Ascending aorta (tissue), 2 donors: Measurements from ENCODE around the gene THAP4. TPM values are rescaled to one million over a fixed set of nuclear protein-coding genes. Genes with fewer than 3 reads are reported as not detected.

Experiments used
- DNase-seq, 2 donors: peaks; one replicate each; pipeline ENCODE4 v3.0.0-alpha.2; 2019; ENCODE audit warnings: low spot score in 2 of 2
- H3K27ac ChIP-seq, 2 donors: fragments of 200-600 bp; sonication (generic); one replicate each; pipeline ENCODE4 v1.5.1; 2016 to 2017; ENCODE audit warnings: mild to moderate bottlenecking in 1 of 2
- H3K27me3 ChIP-seq: fragments of 200-600 bp; sonication (generic); one replicate; pipeline ENCODE4 v1.5.1; 2017
- H3K36me3 ChIP-seq, 2 donors: fragments of 200-600 bp; sonication (generic); one replicate each; pipeline ENCODE4 v1.5.1; 2016
- H3K4me1 ChIP-seq, 2 donors: fragments of 200-600 bp; sonication (generic); one replicate each; pipeline ENCODE4 v1.5.1; 2016 to 2017; ENCODE audit warnings: mild to moderate bottlenecking in 1 of 2
- H3K4me3 ChIP-seq, 2 donors: fragments of 200-600 bp; sonication (generic); one replicate each; pipeline ENCODE4 v1.5.1; 2016 to 2017; ENCODE audit warnings: mild to moderate bottlenecking in 1 of 2
- H3K9me3 ChIP-seq, 2 donors: fragments of 200-600 bp; sonication (generic); one replicate each; pipeline ENCODE4 v1.5.1; 2016
- CTCF ChIP-seq, 3 experiments: fragments of 200-600 bp in 2 of 3; fragments of 450-650 bp in 1 of 3; sonication (generic) in 2 of 3; IDR thresholded peaks; one replicate each; pipeline ENCODE4 v1.5.1; 2016 to 2019; ENCODE audit warnings: antibody characterized with exemption in 3 of 3, mild to moderate bottlenecking in 1 of 3, moderate library complexity in 1 of 3
- intact Hi-C: fragments of 100-400 bp; cut with DNase I; formaldehyde crosslinking; loops from one replicate; pipeline ENCODE4 v1.15.1; 2023
- total RNA-seq: library from RNA; depleted of rRNA; stranded (reverse); fragments of >200 nt; gene quantifications from one replicate; pipeline ENCODE4 v1.1.0, GENCODE V29; 2016

The THAP4 gene
- total RNA-seq, 1 donor from 2014 or later = 80.8 TPM

DNA sequence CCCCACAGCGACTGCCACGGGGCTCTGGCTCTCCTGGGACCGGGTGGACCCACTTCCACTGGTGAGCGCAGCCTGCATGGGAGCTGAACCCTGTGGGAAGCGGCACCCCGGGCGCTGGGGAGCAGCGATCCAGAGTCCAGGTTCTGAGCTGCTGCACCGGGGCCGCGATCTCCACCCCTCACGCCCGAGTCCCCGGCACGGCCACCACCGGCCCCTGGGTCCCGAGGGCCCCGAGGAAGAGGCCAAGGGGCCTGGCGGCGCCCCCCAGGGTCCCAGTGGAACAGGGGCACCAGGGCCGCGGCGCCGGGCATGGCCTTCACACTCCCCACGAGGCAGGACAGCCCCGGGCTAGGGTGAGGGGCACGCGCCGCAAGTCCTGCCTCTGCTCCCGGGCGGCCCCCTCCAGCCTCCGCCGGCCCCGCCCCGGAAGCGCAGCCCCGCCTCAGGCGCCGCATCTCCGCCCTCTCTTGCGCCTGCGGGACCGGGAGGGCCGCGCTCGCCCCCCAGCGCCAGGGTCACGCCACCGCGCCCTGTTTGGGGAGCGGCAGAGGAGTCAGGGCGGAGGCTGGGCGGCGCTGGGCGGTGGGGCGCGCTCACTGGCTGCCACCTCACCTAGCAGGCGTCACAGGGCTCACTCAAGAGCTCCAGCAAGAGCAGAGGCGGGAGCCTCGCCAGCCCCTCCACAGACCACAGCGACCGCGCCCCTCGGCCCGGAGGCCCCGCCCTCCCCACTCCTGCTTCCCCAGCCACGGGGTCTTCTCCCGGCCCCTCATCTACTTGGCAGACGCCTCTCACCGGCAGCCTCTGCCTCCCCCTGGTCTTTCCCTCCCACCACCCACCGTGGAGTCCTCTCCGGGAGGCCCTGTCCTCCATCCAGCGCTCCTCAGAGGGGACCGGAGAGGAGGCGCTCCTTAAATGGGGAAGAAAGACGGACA is 26.8 kb downstream of the THAP4 start:
- Histone ChIP-seq H3K36me3 (peaks cover 2 to 18% of the 10 kb centered on the region in 2 donors), H3K27ac (peak overlapping the region; percentile 86 to 92), H3K27me3 (no peaks in the 10 kb centered on the region), H3K9me3 (no peaks in the 10 kb centered on the region), H3K4me3 (peak overlapping the region; percentile 47 to 89), H3K4me1 (peaks cover 0 to 3% of the 10 kb centered on the region in 2 donors)
- DNase-seq = peak; percentile 49 to 93
- intact Hi-C loops = loop anchor here (1.0 to 2.0 kb wide), 2 partner anchors 27 to 101 kb away; partner anchors contain the start of genes ATG4B, STK25 and THAP4
- peak; percentile 47 to 75 (median 69) for TF ChIP-seq CTCF (IDR thresholded peaks at IDR 0.05)

DNA sequence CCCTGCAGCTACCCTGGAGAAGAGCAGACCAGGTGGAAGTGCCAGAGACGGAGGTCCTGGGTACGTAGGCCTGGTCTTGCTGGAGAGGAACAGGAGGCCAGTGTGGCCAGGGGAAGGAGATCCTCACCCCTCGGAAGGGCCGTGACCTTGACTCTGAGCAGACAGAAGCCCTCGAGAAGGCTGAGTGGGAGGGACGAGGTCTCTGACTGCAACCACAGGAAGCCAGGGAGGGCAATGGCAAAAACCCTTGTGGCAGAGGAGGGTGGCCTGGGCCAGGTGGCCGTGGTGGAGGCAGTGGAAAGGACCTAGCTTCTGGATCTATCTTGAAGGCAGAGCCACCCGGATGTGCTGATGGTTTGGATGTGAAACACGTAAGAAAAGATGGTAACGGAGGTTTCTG is 28.1 kb downstream of the THAP4 start:
- no peak for DNase-seq
- Histone ChIP-seq H3K27ac (no peak overlapping the region), H3K4me3 (no peak overlapping the region), H3K27me3 (no peaks in the 10 kb centered on the region), H3K9me3 (no peaks in the 10 kb centered on the region), H3K36me3 (peaks cover 7 to 31% of the 10 kb centered on the region in 2 donors), H3K4me1 (peaks cover 0 to 3% of the 10 kb centered on the region in 2 donors)
- intact Hi-C loops = no loop called here
- no peak for TF ChIP-seq CTCF (IDR thresholded peaks at IDR 0.05)

- H3K36me3 ChIP-seq = peaks cover 15 to 43% of the 10 kb centered on the region in 2 donors
- no peak overlapping the region for H3K4me3 ChIP-seq
- TF ChIP-seq CTCF (IDR thresholded peaks at IDR 0.05) = no peak
- DNase-seq = no peak
- no peak overlapping the region for H3K27ac ChIP-seq
- intact Hi-C loops = no loop called here
- H3K27me3 ChIP-seq = no peaks in the 10 kb centered on the region
- H3K4me1 ChIP-seq = peaks cover 0 to 3% of the 10 kb centered on the region in 2 donors
- H3K9me3 ChIP-seq = no peaks in the 10 kb centered on the region
These were observed 29.6 kb downstream of the THAP4 start for GRCh38 chr2:241607162-241607885.

GRCh38 chr2:241606186-241606585 is 30.8 kb downstream of the THAP4 start:
- Histone ChIP-seq H3K9me3 (no peaks in the 10 kb centered on the region), H3K4me1 (peaks cover 0 to 3% of the 10 kb centered on the region in 2 donors), H3K4me3 (no peak overlapping the region), H3K27me3 (no peaks in the 10 kb centered on the region), H3K36me3 (peaks cover 26 to 55% of the 10 kb centered on the region in 2 donors), H3K27ac (no peak overlapping the region)
- DNase-seq = no peak
- TF ChIP-seq CTCF (IDR thresholded peaks at IDR 0.05) = no peak
- intact Hi-C loops = no loop called here

- no peak for TF ChIP-seq CTCF (IDR thresholded peaks at IDR 0.05)
- Histone ChIP-seq H3K4me1 (no peaks in the 10 kb centered on the region), H3K36me3 (peaks cover 35 to 65% of the 10 kb centered on the region in 2 donors), H3K9me3 (no peaks in the 10 kb centered on the region), H3K27me3 (no peaks in the 10 kb centered on the region), H3K27ac (no peak overlapping the region), H3K4me3 (no peak overlapping the region)
- no peak for DNase-seq
- intact Hi-C loops = no loop called here
These were observed 33.3 kb downstream of the THAP4 start for GRCh38 chr2:241603686-241604085.
